ENCODE data around the gene CAPZB. TPM values are rescaled to one million over a fixed set of nuclear protein-coding genes. Genes with fewer than 3 reads are reported as not detected.
A peak's percentile ranks its signal among the peaks of the same experiment; 100 is the strongest.

The CAPZB gene
- total and polyA plus RNA-seq, 2 of the 4 experiments (the other 2 are of a cell fraction): 216 to 304 TPM

GRCh38 chr1:19450811-19451515, 34.4 kb downstream of the CAPZB start (continued):
- TF ChIP-seq MAZ (IDR thresholded peaks at IDR 0.05; ENCODE audit: borderline replicate concordance, low read depth, low read length) (no peak), NFE2L2 (IDR thresholded peaks at IDR 0.05; ENCODE audit: low read depth, low read length) (peak; percentile 32; the same call in 1 of the 2 replicates)

GRCh38 chr1:19449454-19450228, 35.7 kb downstream of the CAPZB start:
- Histone ChIP-seq H2AK9ac (replicated peaks; ENCODE audit: low read depth, low read length, poor library complexity) (no peak overlapping the region), H3K79me1 (ENCODE audit: low read depth in 1 of 2, low read length in 2 of 2) (peaks cover 40 to 96% of the 10 kb centered on the region in 2 experiments), H4K91ac (ENCODE audit: insufficient read depth, low read depth, low read length) (peak overlapping the region; percentile 47), H2BK120ac (ENCODE audit: low read depth, low read length) (peak overlapping the region; percentile 74), H3K27me3 (ENCODE audit: control insufficient read depth, insufficient read depth, low read length) (no peaks in the 10 kb centered on the region), H3K9me1 (ENCODE audit: insufficient read depth, low read length) (peaks cover 48% of the 10 kb centered on the region), H3K4me3 (ENCODE audit: insufficient read depth, low read depth, low read length) (no peak overlapping the region), H4K20me1 (ENCODE audit: insufficient read depth, low read length) (peaks cover 93% of the 10 kb centered on the region), H3K36me3 (ENCODE audit: control insufficient read depth, insufficient read depth, low read length) (0 out of 2 replicates have a peak, but pooled peaks cover 2% of the 10 kb centered on the region), H3K4me2 (ENCODE audit: low read depth, low read length) (peak overlapping the region; percentile 27), H3K4ac (ENCODE audit: low read depth, low read length) (peak overlapping the region; percentile 81), H4K5ac (ENCODE audit: low read depth, low read length) (peak overlapping the region; percentile 50; the same call in 1 of the 2 replicates), H2BK15ac (ENCODE audit: low read depth, low read length) (no peak overlapping the region), H2AK5ac (ENCODE audit: low read depth, low read length) (peak overlapping the region; percentile 73; the same call in 1 of the 2 replicates), H3K14ac (replicated peaks; ENCODE audit: low read depth, low read length) (no peak overlapping the region; the same call in 1 of the 2 replicates), H3K18ac (ENCODE audit: low read depth, low read length) (peak overlapping the region; percentile 67), H3K27ac (ENCODE audit: insufficient read depth, low read length) (peak overlapping the region; percentile 87), H4K8ac (ENCODE audit: low read depth in 2 of 2, low read length in 2 of 2) (peak overlapping the region in 1 of 2 experiments; percentile 41; a peak in 2 of 4 replicates), H3K9me3 (ENCODE audit: control insufficient read depth, insufficient read depth, low read length) (no peaks in the 10 kb centered on the region), H3K23ac (ENCODE audit: low read depth, low read length) (no peak overlapping the region; the same call in 1 of the 2 replicates), H3K9ac (ENCODE audit: low read depth, low read length) (0 out of 2 replicates have a peak overlapping the region, but pooled peaks have one; percentile 9), H3K56ac (ENCODE audit: extremely low read depth, insufficient read depth, low read length) (no peak overlapping the region), H2BK5ac (ENCODE audit: low read depth, low read length, poor library complexity, severe bottlenecking) (peak overlapping the region; percentile 92), H2BK20ac (ENCODE audit: low read depth, low read length) (peak overlapping the region; percentile 62; the same call in 1 of the 2 replicates), H3K4me1 (ENCODE audit: control insufficient read depth, insufficient read depth, low read length) (peaks cover 55% of the 10 kb centered on the region), H2AFZ (replicated peaks; ENCODE audit: low read length, poor library complexity) (no peak overlapping the region)
- no peak for ATAC-seq (ENCODE audit: low read depth)
- no peak for DNase-seq
- WGBS, 2 experiments (ENCODE audit: extremely low coverage in 2 of 2, insufficient read length in 1 of 2): 86% methylated on average over 6 of the region's 13 CpGs; no CpG with 5 or more reads in 1 of the 2 experiments
- in situ Hi-C loops (cut with MboI; ENCODE audit: low sequenced_read_pairs): no loop called here
- ChIA-PET CTCF (interaction anchor here (0.6 kb wide), 1 partner anchor 46 kb away, joined by 4 read pairs; no protein-coding TSS in a partner anchor), POLR2A (ENCODE audit: unreplicated experiment) (no interaction called here)
- intact Hi-C loops (cut with micrococcal nuclease): loop anchor here (1.0 to 2.0 kb wide), 3 partner anchors 51 to 195 kb away; partner anchors contain the start of gene NBL1
- BruUV-seq (replicated peaks): no TSS peak
- dilution Hi-C loops (cut with HindIII; ENCODE audit: low sequenced_read_pairs, unreplicated experiment): no loop called here
- TF ChIP-seq MAFK (IDR thresholded peaks at IDR 0.05; ENCODE audit: low read depth, low read length): no peak
- no peak for TF ChIP-seq USF2 (IDR thresholded peaks at IDR 0.05; ENCODE audit: low read depth, low read length)
- TF ChIP-seq MXI1 (IDR thresholded peaks at IDR 0.05; ENCODE audit: borderline replicate concordance, low read depth, low read length): no peak
- TF ChIP-seq BHLHE40 (IDR thresholded peaks at IDR 0.05; ENCODE audit: low read depth, low read length): no peak
- no peak for TF ChIP-seq POLR2A (IDR thresholded peaks at IDR 0.05; ENCODE audit: low read depth, low read length)
- no peak for TF ChIP-seq FOS (IDR thresholded peaks at IDR 0.05; ENCODE audit: low read depth, low read length)
- TF ChIP-seq RCOR1 (IDR thresholded peaks at IDR 0.05; ENCODE audit: insufficient replicate concordance, low read length): no peak
- no peak for TF ChIP-seq RFX5 (IDR thresholded peaks at IDR 0.05; ENCODE audit: low read depth, low read length)
- no peak for TF ChIP-seq CHD1 (IDR thresholded peaks at IDR 0.05; ENCODE audit: low read depth, low read length)
- TF ChIP-seq RAD21 (IDR thresholded peaks at IDR 0.05; ENCODE audit: low read length): no peak
- no peak for TF ChIP-seq NFE2L2 (IDR thresholded peaks at IDR 0.05; ENCODE audit: low read depth, low read length)
- no peak for TF ChIP-seq ELK1 (IDR thresholded peaks at IDR 0.05; ENCODE audit: borderline replicate concordance, low read depth, low read length)
